ENCODE results near the gene RMND1.

GRCh38 chr6:151389618-151390275 is 62.2 kb downstream of the RMND1 start:
- TF ChIP-seq CTCF (conservative IDR thresholded peaks at IDR 0.05): no peak
- no peak for TF ChIP-seq EZH2 (IDR thresholded peaks at IDR 0.05; ENCODE audit: low read depth)

Measured in PC-9 (cell line).